Prostate gland (tissue), 2 donors: ENCODE results near the gene PTPRC. TPM values are rescaled to one million over a fixed set of nuclear protein-coding genes. Genes with fewer than 3 reads are reported as not detected.

Experiments
- DNase-seq: peaks from one replicate; pipeline ENCODE4 v3.0.0-alpha.2; 2019; ENCODE audit warnings: low spot score
- H3K27ac ChIP-seq, 2 donors: fragments of 200-600 bp; sonication (generic); 2 replicates each; pipeline ENCODE4 v1.5.1; 2017 to 2019
- H3K27me3 ChIP-seq: fragments of 200-600 bp; sonication (generic); replicated peaks from 2 replicates; pipeline ENCODE4 v1.5.1; 2019; ENCODE audit not compliant: insufficient read depth
- H3K36me3 ChIP-seq, 2 donors: fragments of 200-600 bp; sonication (generic); 1 replicate in 1 of 2; 2 replicates in 1 of 2; pipeline versions ENCODE4 v1.5.1 to v1.8.1; 2017 to 2019
- H3K4me1 ChIP-seq: fragments of 200-600 bp; sonication (generic); replicated peaks from 2 replicates; pipeline ENCODE4 v1.5.1; 2019
- H3K4me3 ChIP-seq, 2 donors: fragments of 200-600 bp; sonication (generic); 2 replicates each; pipeline ENCODE4 v1.5.1; 2017 to 2019
- H3K9me3 ChIP-seq: fragments of 200-600 bp; sonication (generic); 2 replicates; pipeline ENCODE4 v1.5.1; 2017
- CTCF ChIP-seq, 4 experiments: fragments of 200-600 bp in 2 of 4; fragments of 450-650 bp in 2 of 4; sonication (generic) in 2 of 4; IDR thresholded peaks; 1 replicate in 3 of 4; 2 replicates in 1 of 4; pipeline ENCODE4 v1.5.1; 2016 to 2019; ENCODE audit warnings: antibody characterized with exemption in 4 of 4, mild to moderate bottlenecking in 2 of 4, moderate library complexity in 2 of 4
- POLR2A ChIP-seq: fragments of 450-650 bp; IDR thresholded peaks from one replicate; pipeline ENCODE4 v1.6.1; 2016; ENCODE audit warnings: antibody characterized with exemption, mild to moderate bottlenecking
- POLR2AphosphoS5 ChIP-seq: sonication (generic); formaldehyde crosslinking; IDR thresholded peaks from one replicate; pipeline ENCODE4 v1.6.1; 2017; ENCODE audit warnings: antibody characterized with exemption
- WGBS: methylation state at CpG from one replicate; pipeline ENCODE4 v1.1.5; 2018; 5-methylcytosine and 5-hydroxymethylcytosine counted together
- intact Hi-C: fragments of 100-400 bp; cut with DNase I; formaldehyde crosslinking; loops from one replicate; pipeline ENCODE4 v1.14.2; 2022
- total RNA-seq, 2 donors: library from RNA; depleted of rRNA; stranded (reverse); fragments of >200 nt; gene quantifications; one replicate each; pipeline ENCODE4 v1.1.0, GENCODE V29; 2016

PTPRC gene
- total RNA-seq, 2 donors from 2014 or later: 8.9 to 9.5 TPM

DNA sequence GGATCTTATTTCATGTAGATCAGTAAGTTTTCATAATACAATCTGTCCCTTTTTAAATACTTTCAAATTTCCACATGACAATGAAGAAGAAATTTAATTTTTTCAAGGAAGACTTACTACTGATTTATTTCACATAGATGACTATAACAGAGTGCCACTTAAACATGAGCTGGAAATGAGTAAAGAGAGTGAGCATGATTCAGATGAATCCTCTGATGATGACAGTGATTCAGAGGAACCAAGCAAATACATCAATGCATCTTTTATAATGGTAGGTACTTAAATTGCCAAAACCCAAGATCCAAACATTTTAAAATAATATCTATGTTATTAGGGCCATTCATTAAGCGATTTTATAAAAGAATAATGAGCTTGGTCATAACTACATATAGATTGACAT is 110.4 kb downstream of the PTPRC start:
- H3K4me3 ChIP-seq: no peak overlapping the region
- WGBS: 98% methylated on average over 1 of the region's 1 CpG
- intact Hi-C loops: no loop called here
- H3K36me3 ChIP-seq: no peaks in the 10 kb centered on the region
- DNase-seq: no peak
- no peaks in the 10 kb centered on the region for H3K27me3 ChIP-seq
- no peaks in the 10 kb centered on the region for H3K4me1 ChIP-seq
- H3K27ac ChIP-seq: no peak overlapping the region
- H3K9me3 ChIP-seq: no peaks in the 10 kb centered on the region
- no peak for TF ChIP-seq POLR2A
- TF ChIP-seq POLR2AphosphoS5: no peak
- no peak for TF ChIP-seq CTCF (IDR thresholded peaks at IDR 0.05)

DNA sequence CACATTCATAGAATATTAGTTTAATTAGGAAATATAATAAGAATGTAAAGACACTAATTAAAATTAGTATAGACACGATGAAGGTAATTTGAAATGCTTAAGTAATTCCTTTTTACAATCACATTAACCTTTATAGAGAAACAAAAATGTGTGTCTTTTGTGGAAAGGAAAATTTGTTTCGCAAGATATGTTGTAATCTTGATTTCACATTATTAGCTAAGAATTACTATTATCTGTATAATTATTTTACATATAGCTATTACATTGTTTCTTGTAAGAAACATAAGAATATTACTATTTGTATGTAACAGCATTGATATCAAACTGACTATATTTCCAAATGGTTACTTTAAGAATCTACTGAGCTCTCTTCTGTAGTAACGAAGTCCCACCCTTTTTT is 111.2 kb downstream of the PTPRC start:
- H3K4me3 ChIP-seq: no peak overlapping the region
- no peaks in the 10 kb centered on the region for H3K4me1 ChIP-seq
- 72% methylated on average over 3 of the region's 3 CpGs for WGBS
- no peaks in the 10 kb centered on the region for H3K27me3 ChIP-seq
- TF ChIP-seq POLR2AphosphoS5 (no peak), POLR2A (no peak), CTCF (IDR thresholded peaks at IDR 0.05) (no peak)
- H3K9me3 ChIP-seq: no peaks in the 10 kb centered on the region
- intact Hi-C loops: no loop called here
- H3K27ac ChIP-seq: no peak overlapping the region
- no peak for DNase-seq
- H3K36me3 ChIP-seq: no peaks in the 10 kb centered on the region

DNA sequence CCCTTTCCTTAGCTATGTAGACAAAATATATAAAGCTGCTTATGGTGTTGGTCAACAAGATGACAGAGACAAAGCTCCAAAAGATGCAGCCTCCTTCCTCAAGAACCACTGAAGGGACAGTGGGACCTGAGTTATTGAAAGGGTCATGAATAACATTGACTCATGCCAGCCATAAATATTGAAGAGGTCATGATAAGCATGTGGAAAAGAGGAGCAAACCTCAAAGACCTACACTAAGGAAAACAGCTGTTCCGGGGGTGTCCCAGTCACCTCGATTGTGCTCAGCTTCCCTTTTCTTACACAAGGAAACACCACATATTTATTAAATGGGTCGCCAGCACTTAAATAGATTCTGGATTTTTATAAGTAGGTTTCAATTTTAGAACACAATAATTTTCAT is 112.9 kb downstream of the PTPRC start:
- H3K36me3 ChIP-seq: no peaks in the 10 kb centered on the region
- TF ChIP-seq POLR2A: no peak
- TF ChIP-seq CTCF (IDR thresholded peaks at IDR 0.05): no peak
- TF ChIP-seq POLR2AphosphoS5: no peak
- intact Hi-C loops: no loop called here
- WGBS: 78% methylated on average over 3 of the region's 3 CpGs
- no peak overlapping the region for H3K27ac ChIP-seq
- H3K4me3 ChIP-seq: no peak overlapping the region
- H3K9me3 ChIP-seq: no peaks in the 10 kb centered on the region
- DNase-seq: no peak
- H3K4me1 ChIP-seq: no peaks in the 10 kb centered on the region
- no peaks in the 10 kb centered on the region for H3K27me3 ChIP-seq

GRCh38 chr1:198754670-198755069 is 115.8 kb downstream of the PTPRC start:
- Histone ChIP-seq H3K4me1 (no peaks in the 10 kb centered on the region), H3K27ac (no peak overlapping the region), H3K4me3 (no peak overlapping the region), H3K36me3 (no peaks in the 10 kb centered on the region), H3K27me3 (no peaks in the 10 kb centered on the region), H3K9me3 (no peaks in the 10 kb centered on the region)
- no peak for DNase-seq
- 52% methylated on average over 1 of the region's 1 CpG for WGBS
- intact Hi-C loops: no loop called here
- TF ChIP-seq POLR2A: no peak
- no peak for TF ChIP-seq POLR2AphosphoS5
- no peak for TF ChIP-seq CTCF (IDR thresholded peaks at IDR 0.05)

DNA sequence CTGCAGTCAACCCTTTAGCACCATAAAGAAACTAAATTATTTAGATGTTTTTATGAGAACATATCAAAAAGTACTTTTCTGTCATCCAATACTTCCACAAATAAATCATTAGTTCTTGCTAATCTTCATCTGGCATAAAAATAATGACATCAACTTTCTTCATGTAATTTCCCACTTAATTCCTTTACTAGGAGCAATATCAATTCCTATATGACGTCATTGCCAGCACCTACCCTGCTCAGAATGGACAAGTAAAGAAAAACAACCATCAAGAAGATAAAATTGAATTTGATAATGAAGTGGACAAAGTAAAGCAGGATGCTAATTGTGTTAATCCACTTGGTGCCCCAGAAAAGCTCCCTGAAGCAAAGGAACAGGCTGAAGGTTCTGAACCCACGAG is 116.9 kb downstream of the PTPRC start:
- WGBS: 50% methylated on average over 2 of the region's 2 CpGs
- Histone ChIP-seq H3K4me3 (no peak overlapping the region), H3K36me3 (no peaks in the 10 kb centered on the region), H3K27ac (no peak overlapping the region), H3K4me1 (no peaks in the 10 kb centered on the region), H3K9me3 (no peaks in the 10 kb centered on the region), H3K27me3 (no peaks in the 10 kb centered on the region)
- TF ChIP-seq CTCF (IDR thresholded peaks at IDR 0.05) (no peak), POLR2A (no peak), POLR2AphosphoS5 (no peak)
- no peak for DNase-seq
- intact Hi-C loops: no loop called here
